HepG2 (cell line): ENCODE measurements around the gene DLG5. TPM values are rescaled to one million over a fixed set of nuclear protein-coding genes. Genes with fewer than 3 reads are reported as not detected.

Source experiments
- CBX5 ChIP-seq: sonication (generic); formaldehyde crosslinking; IDR thresholded peaks from 2 replicates; pipeline ENCODE4 v1.4.0; 2020; ENCODE audit warnings: missing genetic modification reagents, borderline replicate concordance
- FIP1L1 ChIP-seq: fragments of 200-400 bp; formaldehyde crosslinking; IDR thresholded peaks from 2 replicates; pipeline ENCODE4 v1.6.1; 2018; ENCODE audit warnings: low read depth, mild to moderate bottlenecking, low read length, moderate library complexity, borderline replicate concordance; ENCODE audit not compliant: insufficient read depth
- FOXJ3 ChIP-seq: sonication (generic); formaldehyde crosslinking; IDR thresholded peaks from 2 replicates; pipeline ENCODE4 v1.4.0; 2020; ENCODE audit warnings: missing genetic modification reagents, mild to moderate bottlenecking, borderline replicate concordance
- HDAC1 ChIP-seq: sonication (generic); formaldehyde crosslinking; IDR thresholded peaks from 2 replicates; pipeline ENCODE4 v1.5.1; 2020; ENCODE audit warnings: mild to moderate bottlenecking, missing genetic modification reagents
- NFRKB ChIP-seq: fragments of 450-650 bp; IDR thresholded peaks from 2 replicates; pipeline ENCODE4 v1.6.1; 2017
- PPARG ChIP-seq: conservative IDR thresholded peaks from 2 replicates; pipeline ENCODE4 v1.6.1; 2016; ENCODE audit warnings: missing biosample characterization, missing genetic modification reagents
- SRF ChIP-seq: IDR thresholded peaks from 2 replicates; pipeline ENCODE4 v1.6.1; 2011; ENCODE audit warnings: mild to moderate bottlenecking, low read depth, low read length, moderate library complexity
- ZKSCAN8 ChIP-seq: IDR thresholded peaks from 2 replicates; pipeline ENCODE4 v1.6.1; 2016; ENCODE audit warnings: borderline replicate concordance, missing genetic modification reagents, missing compliant biosample characterization
- ZNF274 ChIP-seq: sonication (generic); formaldehyde crosslinking; IDR thresholded peaks from 2 replicates; pipeline ENCODE4 v1.5.1; 2020; ENCODE audit warnings: mild to moderate bottlenecking, missing genetic modification reagents
- ZNF569 ChIP-seq: sonication (generic); formaldehyde crosslinking; IDR thresholded peaks from 2 replicates; pipeline ENCODE4 v1.5.0; 2020; ENCODE audit warnings: mild to moderate bottlenecking, missing genetic modification reagents, moderate library complexity, borderline replicate concordance
- ZNF672 ChIP-seq: sonication (generic); formaldehyde crosslinking; IDR thresholded peaks from 2 replicates; pipeline ENCODE4 v1.8.1; 2022; ENCODE audit warnings: missing genetic modification reagents
- ZNF746 ChIP-seq: sonication (generic); formaldehyde crosslinking; IDR thresholded peaks from 2 replicates; pipeline ENCODE4 v1.8.0; 2022; ENCODE audit warnings: mild to moderate bottlenecking, missing genetic modification reagents
- polyA plus RNA-seq, 8 experiments: library from polyadenylated mRNA; depleted of rRNA in 3 of 8; stranded (reverse) in 7 of 8; unstranded in 1 of 8; fragments of >200 nt; fragmentation: Illumina TruSeq in 4 of 8; extraction: Trizol in 4 of 8; gene quantifications; 2 replicates each; pipeline versions ENCODE4 v1.2.1 to v1.2.3, GENCODE V29; 2011 to 2016; ENCODE audit warnings: low read depth in 4 of 8, missing spikeins in 1 of 8, mixed read lengths in 1 of 8; ENCODE audit not compliant: insufficient read depth in 1 of 8
- total RNA-seq, 5 experiments: library from RNA; depleted of rRNA; stranded (reverse); fragments of >200 nt; fragmentation: Illumina TruSeq; extraction: Trizol; gene quantifications; 2 replicates each; pipeline ENCODE4 v1.2.3, GENCODE V29; 2016; ENCODE audit warnings: low read depth in 1 of 5
- TF ChIP-seq, protein P1 (sequence below): sonication (generic); formaldehyde crosslinking; IDR thresholded peaks from 2 replicates; pipeline ENCODE4 v1.4.0; 2020; ENCODE audit warnings: missing genetic modification reagents
- TF ChIP-seq, protein P2 (sequence below): sonication (generic); formaldehyde crosslinking; IDR thresholded peaks from 2 replicates; pipeline ENCODE4 v1.4.0; 2020; ENCODE audit warnings: missing genetic modification reagents
- TF ChIP-seq, protein P3 (sequence below): sonication (generic); formaldehyde crosslinking; conservative IDR thresholded peaks from 2 replicates; pipeline ENCODE4 v1.8.0; 2022; ENCODE audit warnings: low read depth, missing genetic modification reagents
- TF ChIP-seq, protein P4 (sequence below): sonication (generic); formaldehyde crosslinking; IDR thresholded peaks from 2 replicates; pipeline ENCODE4 v1.4.0; 2020; ENCODE audit warnings: missing genetic modification reagents
- TF ChIP-seq, protein P5 (sequence below): sonication (generic); formaldehyde crosslinking; IDR thresholded peaks from 2 replicates; pipeline ENCODE4 v1.4.0; 2020; ENCODE audit warnings: missing genetic modification reagents
- TF ChIP-seq, protein P6 (sequence below): IDR thresholded peaks from 2 replicates; pipeline ENCODE4 v1.6.1; 2018; ENCODE audit warnings: missing genetic modification reagents, mild to moderate bottlenecking, missing compliant biosample characterization

Gene DLG5
- total and polyA plus RNA-seq, 2 of the 13 experiments (the other 11 are each of a cell fraction or from before 2014, with no cell fraction given), result 15.5 to 18.2 TPM

DNA sequence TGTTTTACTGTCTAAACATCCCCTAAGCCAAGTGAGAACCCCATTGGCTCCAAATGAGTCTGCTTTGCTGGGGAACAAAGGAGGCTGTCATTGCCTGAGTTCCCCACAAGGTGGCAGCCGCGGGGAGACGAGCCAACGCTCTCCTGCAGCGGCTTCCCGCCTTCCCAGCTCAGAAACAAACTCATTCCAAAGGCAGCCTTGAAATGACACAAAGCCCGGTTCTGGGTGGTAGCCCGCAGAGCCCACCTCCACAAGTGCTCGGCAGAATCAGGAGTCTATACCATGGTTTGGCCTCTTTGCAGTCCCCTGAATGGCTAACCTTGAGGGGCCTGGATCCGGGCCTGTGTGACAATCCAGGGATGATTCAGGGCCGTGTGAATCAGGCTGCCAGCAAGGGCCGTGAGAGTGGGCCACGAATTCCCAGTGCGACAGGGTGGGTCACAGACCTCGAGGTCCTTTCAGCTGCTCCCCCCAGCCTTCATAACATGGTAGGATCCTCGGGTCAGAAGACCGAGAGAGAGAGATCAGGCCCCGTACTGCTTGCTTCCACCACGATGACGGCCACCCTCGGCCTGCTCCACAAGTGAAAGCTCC is 79.7 kb downstream of the DLG5 start (continued):
- TF ChIP-seq, protein P1, sequence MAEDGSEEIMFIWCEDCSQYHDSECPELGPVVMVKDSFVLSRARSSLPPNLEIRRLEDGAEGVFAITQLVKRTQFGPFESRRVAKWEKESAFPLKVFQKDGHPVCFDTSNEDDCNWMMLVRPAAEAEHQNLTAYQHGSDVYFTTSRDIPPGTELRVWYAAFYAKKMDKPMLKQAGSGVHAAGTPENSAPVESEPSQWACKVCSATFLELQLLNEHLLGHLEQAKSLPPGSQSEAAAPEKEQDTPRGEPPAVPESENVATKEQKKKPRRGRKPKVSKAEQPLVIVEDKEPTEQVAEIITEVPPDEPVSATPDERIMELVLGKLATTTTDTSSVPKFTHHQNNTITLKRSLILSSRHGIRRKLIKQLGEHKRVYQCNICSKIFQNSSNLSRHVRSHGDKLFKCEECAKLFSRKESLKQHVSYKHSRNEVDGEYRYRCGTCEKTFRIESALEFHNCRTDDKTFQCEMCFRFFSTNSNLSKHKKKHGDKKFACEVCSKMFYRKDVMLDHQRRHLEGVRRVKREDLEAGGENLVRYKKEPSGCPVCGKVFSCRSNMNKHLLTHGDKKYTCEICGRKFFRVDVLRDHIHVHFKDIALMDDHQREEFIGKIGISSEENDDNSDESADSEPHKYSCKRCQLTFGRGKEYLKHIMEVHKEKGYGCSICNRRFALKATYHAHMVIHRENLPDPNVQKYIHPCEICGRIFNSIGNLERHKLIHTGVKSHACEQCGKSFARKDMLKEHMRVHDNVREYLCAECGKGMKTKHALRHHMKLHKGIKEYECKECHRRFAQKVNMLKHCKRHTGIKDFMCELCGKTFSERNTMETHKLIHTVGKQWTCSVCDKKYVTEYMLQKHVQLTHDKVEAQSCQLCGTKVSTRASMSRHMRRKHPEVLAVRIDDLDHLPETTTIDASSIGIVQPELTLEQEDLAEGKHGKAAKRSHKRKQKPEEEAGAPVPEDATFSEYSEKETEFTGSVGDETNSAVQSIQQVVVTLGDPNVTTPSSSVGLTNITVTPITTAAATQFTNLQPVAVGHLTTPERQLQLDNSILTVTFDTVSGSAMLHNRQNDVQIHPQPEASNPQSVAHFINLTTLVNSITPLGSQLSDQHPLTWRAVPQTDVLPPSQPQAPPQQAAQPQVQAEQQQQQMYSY (CRISPR knock-in tag), result no peak
- TF ChIP-seq, protein P2, sequence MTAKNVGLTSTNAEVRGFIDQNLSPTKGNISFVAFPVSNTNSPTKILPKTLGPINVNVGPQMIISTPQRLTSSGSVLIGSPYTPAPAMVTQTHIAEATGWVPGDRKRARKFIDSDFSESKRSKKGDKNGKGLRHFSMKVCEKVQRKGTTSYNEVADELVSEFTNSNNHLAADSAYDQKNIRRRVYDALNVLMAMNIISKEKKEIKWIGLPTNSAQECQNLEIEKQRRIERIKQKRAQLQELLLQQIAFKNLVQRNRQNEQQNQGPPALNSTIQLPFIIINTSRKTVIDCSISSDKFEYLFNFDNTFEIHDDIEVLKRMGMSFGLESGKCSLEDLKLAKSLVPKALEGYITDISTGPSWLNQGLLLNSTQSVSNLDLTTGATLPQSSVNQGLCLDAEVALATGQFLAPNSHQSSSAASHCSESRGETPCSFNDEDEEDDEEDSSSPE, result peak; percentile 92
- no peak for TF ChIP-seq SRF
- no peak; the same call in 1 of the 2 replicates for TF ChIP-seq HDAC1 (CRISPR knock-in tag)
- TF ChIP-seq ZKSCAN8 (CRISPR knock-in tag), result no peak
- TF ChIP-seq NFRKB, result no peak
- TF ChIP-seq ZNF569, result no peak
- TF ChIP-seq, protein P3, sequence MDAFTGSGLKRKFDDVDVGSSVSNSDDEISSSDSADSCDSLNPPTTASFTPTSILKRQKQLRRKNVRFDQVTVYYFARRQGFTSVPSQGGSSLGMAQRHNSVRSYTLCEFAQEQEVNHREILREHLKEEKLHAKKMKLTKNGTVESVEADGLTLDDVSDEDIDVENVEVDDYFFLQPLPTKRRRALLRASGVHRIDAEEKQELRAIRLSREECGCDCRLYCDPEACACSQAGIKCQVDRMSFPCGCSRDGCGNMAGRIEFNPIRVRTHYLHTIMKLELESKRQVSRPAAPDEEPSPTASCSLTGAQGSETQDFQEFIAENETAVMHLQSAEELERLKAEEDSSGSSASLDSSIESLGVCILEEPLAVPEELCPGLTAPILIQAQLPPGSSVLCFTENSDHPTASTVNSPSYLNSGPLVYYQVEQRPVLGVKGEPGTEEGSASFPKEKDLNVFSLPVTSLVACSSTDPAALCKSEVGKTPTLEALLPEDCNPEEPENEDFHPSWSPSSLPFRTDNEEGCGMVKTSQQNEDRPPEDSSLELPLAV (CRISPR knock-in tag), result no peak
- no peak for TF ChIP-seq FIP1L1
- no peak for TF ChIP-seq ZNF746 (CRISPR knock-in tag)
- TF ChIP-seq, protein P4, sequence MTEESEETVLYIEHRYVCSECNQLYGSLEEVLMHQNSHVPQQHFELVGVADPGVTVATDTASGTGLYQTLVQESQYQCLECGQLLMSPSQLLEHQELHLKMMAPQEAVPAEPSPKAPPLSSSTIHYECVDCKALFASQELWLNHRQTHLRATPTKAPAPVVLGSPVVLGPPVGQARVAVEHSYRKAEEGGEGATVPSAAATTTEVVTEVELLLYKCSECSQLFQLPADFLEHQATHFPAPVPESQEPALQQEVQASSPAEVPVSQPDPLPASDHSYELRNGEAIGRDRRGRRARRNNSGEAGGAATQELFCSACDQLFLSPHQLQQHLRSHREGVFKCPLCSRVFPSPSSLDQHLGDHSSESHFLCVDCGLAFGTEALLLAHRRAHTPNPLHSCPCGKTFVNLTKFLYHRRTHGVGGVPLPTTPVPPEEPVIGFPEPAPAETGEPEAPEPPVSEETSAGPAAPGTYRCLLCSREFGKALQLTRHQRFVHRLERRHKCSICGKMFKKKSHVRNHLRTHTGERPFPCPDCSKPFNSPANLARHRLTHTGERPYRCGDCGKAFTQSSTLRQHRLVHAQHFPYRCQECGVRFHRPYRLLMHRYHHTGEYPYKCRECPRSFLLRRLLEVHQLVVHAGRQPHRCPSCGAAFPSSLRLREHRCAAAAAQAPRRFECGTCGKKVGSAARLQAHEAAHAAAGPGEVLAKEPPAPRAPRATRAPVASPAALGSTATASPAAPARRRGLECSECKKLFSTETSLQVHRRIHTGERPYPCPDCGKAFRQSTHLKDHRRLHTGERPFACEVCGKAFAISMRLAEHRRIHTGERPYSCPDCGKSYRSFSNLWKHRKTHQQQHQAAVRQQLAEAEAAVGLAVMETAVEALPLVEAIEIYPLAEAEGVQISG, result 0 out of 2 replicates have a peak, but pooled peaks have one; percentile 23
- no peak for TF ChIP-seq ZNF672 (CRISPR knock-in tag)
- TF ChIP-seq, protein P5, sequence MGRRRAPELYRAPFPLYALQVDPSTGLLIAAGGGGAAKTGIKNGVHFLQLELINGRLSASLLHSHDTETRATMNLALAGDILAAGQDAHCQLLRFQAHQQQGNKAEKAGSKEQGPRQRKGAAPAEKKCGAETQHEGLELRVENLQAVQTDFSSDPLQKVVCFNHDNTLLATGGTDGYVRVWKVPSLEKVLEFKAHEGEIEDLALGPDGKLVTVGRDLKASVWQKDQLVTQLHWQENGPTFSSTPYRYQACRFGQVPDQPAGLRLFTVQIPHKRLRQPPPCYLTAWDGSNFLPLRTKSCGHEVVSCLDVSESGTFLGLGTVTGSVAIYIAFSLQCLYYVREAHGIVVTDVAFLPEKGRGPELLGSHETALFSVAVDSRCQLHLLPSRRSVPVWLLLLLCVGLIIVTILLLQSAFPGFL (CRISPR knock-in tag), result no peak
- TF ChIP-seq, protein P6, sequence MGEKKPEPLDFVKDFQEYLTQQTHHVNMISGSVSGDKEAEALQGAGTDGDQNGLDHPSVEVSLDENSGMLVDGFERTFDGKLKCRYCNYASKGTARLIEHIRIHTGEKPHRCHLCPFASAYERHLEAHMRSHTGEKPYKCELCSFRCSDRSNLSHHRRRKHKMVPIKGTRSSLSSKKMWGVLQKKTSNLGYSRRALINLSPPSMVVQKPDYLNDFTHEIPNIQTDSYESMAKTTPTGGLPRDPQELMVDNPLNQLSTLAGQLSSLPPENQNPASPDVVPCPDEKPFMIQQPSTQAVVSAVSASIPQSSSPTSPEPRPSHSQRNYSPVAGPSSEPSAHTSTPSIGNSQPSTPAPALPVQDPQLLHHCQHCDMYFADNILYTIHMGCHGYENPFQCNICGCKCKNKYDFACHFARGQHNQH, result 0 out of 2 replicates have a peak, but pooled peaks have one; percentile 19
- no peak for TF ChIP-seq ZNF274 (CRISPR knock-in tag)
- no peak for TF ChIP-seq CBX5 (CRISPR knock-in tag)
- no peak for TF ChIP-seq PPARG
- no peak for TF ChIP-seq FOXJ3
